Measurements from ENCODE around the gene CPNE4. TPM values are rescaled to one million over a fixed set of nuclear protein-coding genes. Genes with fewer than 3 reads are reported as not detected.

CPNE4 gene
- total and polyA plus RNA-seq, 2 donors (not counting 3 experiments of a cell fraction or from before 2014, with no cell fraction given) = not detected

DNA sequence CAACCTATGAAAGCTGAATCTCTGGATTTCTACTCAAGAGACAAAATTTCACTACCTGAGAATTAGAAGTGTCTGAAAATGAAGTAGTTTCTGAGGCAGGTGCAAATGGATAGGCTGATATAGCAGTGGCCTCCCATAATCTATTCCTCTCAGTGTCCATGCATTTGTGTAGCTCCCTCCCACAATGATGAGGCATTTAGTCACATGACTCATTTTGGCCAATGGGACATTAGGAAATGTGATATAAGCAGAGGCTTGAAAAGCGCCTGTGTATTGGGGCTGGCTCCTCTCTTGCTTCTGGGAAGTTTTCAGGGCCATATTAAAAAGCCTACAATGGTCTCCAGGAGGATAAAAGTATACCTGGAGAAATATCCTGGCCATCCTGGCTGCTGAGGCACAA, 452.4 kb downstream of the CPNE4 start:
- H3K9me1 ChIP-seq (replicated peaks; ENCODE audit: control insufficient read depth, extremely low read depth, insufficient read depth, low read length) = no peaks in the 10 kb centered on the region
- H3K4me2 ChIP-seq (ENCODE audit: insufficient read depth, low read length) = no peak overlapping the region
- intact Hi-C loops (cut with micrococcal nuclease) = no loop called here
- no peaks in the 10 kb centered on the region for H3K9me3 ChIP-seq (replicated peaks; ENCODE audit: control insufficient read depth, insufficient read depth, low read length)
- H3K9ac ChIP-seq (replicated peaks; ENCODE audit: extremely low read depth, insufficient read depth, low read length) = no peak overlapping the region
- TF ChIP-seq POLR2A (IDR thresholded peaks at IDR 0.05; ENCODE audit: low read depth, low read length) (no peak), MYC (IDR thresholded peaks at IDR 0.05; ENCODE audit: low read depth, low read length) (no peak), POLR2AphosphoS5 (IDR thresholded peaks at IDR 0.05; ENCODE audit: insufficient read depth, low read depth, low read length) (no peak), EZH2 (IDR thresholded peaks at IDR 0.05; ENCODE audit: borderline replicate concordance, low read depth, low read length, severe bottlenecking) (no peak), JUN (IDR thresholded peaks at IDR 0.05; ENCODE audit: borderline replicate concordance, insufficient read depth, insufficient read length, low read depth) (no peak), GATA2 (IDR thresholded peaks at IDR 0.05; ENCODE audit: insufficient read depth, insufficient read length, low read depth, low read length) (no peak), FOS (IDR thresholded peaks at IDR 0.05; ENCODE audit: borderline replicate concordance, insufficient read depth, low read length) (no peak)
- TF ChIP-seq, protein P1, sequence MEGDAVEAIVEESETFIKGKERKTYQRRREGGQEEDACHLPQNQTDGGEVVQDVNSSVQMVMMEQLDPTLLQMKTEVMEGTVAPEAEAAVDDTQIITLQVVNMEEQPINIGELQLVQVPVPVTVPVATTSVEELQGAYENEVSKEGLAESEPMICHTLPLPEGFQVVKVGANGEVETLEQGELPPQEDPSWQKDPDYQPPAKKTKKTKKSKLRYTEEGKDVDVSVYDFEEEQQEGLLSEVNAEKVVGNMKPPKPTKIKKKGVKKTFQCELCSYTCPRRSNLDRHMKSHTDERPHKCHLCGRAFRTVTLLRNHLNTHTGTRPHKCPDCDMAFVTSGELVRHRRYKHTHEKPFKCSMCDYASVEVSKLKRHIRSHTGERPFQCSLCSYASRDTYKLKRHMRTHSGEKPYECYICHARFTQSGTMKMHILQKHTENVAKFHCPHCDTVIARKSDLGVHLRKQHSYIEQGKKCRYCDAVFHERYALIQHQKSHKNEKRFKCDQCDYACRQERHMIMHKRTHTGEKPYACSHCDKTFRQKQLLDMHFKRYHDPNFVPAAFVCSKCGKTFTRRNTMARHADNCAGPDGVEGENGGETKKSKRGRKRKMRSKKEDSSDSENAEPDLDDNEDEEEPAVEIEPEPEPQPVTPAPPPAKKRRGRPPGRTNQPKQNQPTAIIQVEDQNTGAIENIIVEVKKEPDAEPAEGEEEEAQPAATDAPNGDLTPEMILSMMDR (IDR thresholded peaks at IDR 0.05; ENCODE audit: extremely low read depth in 1 of 2, insufficient read depth in 1 of 2, low read depth in 1 of 2, low read length in 2 of 2) = no peak
- TF ChIP-seq, protein P2, sequence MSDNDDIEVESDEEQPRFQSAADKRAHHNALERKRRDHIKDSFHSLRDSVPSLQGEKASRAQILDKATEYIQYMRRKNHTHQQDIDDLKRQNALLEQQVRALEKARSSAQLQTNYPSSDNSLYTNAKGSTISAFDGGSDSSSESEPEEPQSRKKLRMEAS (IDR thresholded peaks at IDR 0.05; ENCODE audit: insufficient read depth, insufficient read length) = no peak
- no peak for DNase-seq (ENCODE audit: low read depth, low spot score)
- H2AFZ ChIP-seq (ENCODE audit: low read depth, low read length) = no peak overlapping the region
- H3K27me3 ChIP-seq (ENCODE audit: control insufficient read depth in 2 of 2, insufficient read depth in 2 of 2, low read length in 2 of 2) = no peaks in the 10 kb centered on the region
- no peak overlapping the region for H3K4me3 ChIP-seq (replicated peaks in 1 of 3; ENCODE audit: insufficient read depth in 1 of 3, low read depth in 1 of 3, low read length in 3 of 3)
- dilution Hi-C loops (cut with MboI; ENCODE audit: extremely low pct_ligation_motif_present, low sequenced_read_pairs) = no loop called here
- FAIRE-seq = no peak
- CTCF ChIA-PET = no interaction called here
- no peaks in the 10 kb centered on the region for H4K20me1 ChIP-seq (replicated peaks; ENCODE audit: control insufficient read depth, extremely low read depth, insufficient read depth, low read length)
- H3K79me2 ChIP-seq (ENCODE audit: control insufficient read depth, insufficient read depth, low read length) = no peaks in the 10 kb centered on the region
- H3K36me3 ChIP-seq (ENCODE audit: control insufficient read depth in 2 of 2, extremely low read depth in 1 of 2, insufficient read depth in 2 of 2, low read length in 2 of 2) = no peaks in the 10 kb centered on the region
- POLR2A ChIA-PET = no interaction called here
- H3K27ac ChIP-seq (ENCODE audit: insufficient read depth, low read depth, low read length) = no peak overlapping the region
- H3K4me1 ChIP-seq (ENCODE audit: control insufficient read depth, extremely low read depth, insufficient read depth, low read length) = no peaks in the 10 kb centered on the region
- no TSS peak for BruUV-seq (replicated peaks)

Data from endothelial cell of umbilical vein (primary cell).